Measurements from ENCODE around the gene CARNS1.
A peak's percentile ranks its signal among the peaks of the same experiment; 100 is the strongest.

CARNS1 gene, protein sequence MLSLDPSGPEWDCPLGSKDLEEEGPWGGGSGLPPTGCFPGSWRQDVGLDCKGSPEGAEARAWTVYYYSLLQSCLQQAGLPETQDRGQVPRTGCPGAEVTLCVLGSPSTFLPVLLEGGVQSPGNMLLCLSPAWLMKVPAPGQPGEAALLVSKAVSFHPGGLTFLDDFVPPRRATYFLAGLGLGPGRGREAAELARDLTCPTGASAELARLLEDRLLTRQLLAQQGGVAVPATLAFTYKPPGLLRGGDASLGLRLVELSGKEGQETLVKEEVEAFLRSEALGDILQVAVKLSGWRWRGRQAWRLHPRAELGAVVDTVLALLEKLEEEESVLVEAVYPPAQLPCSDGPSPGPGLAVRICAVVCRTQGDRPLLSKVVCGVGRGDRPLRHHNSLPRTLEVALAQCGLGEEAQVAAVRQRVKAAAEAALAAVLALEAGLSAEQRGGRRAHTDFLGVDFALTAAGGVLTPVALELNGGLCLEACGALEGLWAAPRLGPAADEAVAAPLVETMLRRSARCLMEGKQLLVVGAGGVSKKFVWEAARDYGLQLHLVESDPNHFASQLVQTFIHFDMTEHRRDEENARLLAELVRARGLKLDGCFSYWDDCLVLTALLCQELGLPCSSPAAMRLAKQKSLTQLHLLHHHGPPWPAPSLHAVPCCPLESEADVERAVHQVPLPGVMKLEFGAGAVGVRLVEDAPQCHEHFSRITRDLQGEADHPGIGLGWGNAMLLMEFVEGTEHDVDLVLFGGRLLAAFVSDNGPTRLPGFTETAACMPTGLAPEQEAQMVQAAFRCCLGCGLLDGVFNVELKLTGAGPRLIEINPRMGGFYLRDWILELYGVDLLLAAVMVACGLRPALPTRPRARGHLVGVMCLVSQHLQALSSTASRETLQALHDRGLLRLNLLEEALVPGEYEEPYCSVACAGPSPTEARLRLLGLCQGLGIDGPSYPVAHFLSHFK

DNA sequence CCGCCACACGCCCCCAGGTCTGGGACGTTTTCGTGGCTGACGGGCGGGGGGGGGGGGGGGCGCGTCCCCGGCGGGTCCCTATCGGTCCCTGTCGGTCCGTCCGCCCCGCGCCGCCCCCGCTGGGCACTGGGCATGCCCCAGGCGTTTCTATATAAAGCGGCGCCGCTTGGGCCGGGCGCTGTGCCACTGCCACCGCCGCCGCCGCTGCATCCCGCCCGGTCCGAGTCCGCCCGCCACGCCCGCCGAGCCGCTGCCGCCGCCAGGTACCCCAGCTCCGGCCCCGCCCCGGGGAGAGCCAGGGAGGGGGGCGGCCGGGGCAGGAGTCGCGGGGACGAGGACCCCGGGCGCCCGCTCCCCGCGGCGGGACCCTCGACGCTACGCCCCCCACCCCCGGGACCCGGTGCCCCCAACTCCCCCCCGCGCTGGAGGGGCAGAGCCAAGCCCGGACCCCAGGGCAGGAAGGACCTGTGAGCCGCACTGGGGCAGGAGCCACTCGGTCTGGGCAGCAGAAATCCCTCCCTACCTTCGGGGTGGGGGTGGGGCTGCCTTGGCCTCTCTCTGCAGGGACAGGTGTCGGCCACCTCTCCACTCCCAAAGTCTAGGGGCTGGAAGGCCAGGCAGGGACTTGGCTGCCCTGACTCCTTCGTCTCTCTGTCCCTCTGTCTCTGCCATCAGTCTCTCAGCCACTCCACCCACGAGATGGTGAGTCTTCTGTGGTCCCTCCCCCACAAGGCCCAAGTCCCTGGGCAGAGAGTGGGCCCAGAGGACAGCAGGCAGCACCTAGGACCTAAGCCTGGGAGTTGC lies at the start of gene CARNS1:
TSS of gene CARNS1 (plus strand) at position 178 of the 804 bp plus-strand sequence. CDS start at position 700, 522 bp downstream.
- H3K4me3 ChIP-seq (ENCODE audit: low read depth, low read length) = peak within 1 kb of the TSS; percentile 34
- DNase-seq (ENCODE audit: low read depth) = no peak

DNA sequence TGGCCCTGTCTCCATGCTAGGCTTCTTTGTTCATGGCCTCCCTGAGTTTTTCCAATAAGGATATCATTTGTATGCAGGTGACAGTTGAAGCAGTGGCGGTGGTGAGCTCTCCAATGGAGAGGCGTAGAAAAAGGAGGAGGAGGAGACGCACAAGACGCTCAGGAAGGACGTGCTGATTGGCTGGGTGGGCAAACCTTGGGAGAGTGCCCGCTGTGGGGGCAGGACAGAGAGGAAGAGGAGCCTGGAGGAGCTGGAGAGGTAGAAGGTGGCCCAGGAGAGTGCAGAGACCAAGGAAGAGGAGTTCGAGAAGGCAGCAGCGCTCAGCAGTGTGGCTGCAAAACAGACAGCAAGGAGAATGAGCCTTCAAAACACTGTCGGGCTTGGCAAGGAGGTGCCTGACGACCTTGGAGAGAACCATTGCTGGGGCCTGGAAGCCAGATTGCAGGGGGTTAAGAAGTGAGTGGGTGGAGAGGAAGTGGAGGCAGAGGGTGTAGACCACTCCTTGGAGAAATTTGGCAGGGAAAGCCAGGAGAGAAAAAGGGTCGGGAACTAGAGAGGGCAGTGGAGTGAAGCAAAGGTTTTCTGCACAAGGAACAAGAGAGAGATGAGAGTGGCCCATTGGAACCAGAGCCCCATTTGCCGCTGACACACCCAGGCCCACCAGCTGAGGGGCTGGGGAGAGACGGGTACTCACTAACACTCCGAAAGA lies 49.6 kb upstream of the CARNS1 start:
- DNase-seq (ENCODE audit: low read depth) = no peak
- no peak overlapping the region for H3K4me3 ChIP-seq (ENCODE audit: low read depth, low read length)

DNA sequence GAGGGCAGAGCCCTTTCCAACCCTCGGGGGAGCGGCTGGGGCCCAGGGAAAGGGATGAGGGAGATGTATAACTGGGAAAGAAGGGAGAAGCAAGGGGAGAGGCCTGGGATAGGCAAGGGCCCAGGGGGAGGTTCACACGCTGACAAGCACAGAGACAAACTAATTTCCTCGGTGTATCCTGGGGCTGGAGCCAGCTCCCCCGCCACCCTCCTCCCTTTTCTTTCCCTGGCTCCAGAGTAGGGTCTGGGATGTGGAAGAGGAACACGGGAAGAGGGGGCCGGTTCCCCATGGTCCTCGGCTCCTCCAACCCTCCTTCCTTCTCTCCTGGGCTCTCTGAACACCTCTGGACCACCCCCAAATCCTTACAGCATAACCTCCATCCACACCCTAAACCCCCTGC lies 48.9 kb upstream of the CARNS1 start:
- H3K4me3 ChIP-seq (ENCODE audit: low read depth, low read length) = no peak overlapping the region
- no peak for DNase-seq (ENCODE audit: low read depth)

DNA sequence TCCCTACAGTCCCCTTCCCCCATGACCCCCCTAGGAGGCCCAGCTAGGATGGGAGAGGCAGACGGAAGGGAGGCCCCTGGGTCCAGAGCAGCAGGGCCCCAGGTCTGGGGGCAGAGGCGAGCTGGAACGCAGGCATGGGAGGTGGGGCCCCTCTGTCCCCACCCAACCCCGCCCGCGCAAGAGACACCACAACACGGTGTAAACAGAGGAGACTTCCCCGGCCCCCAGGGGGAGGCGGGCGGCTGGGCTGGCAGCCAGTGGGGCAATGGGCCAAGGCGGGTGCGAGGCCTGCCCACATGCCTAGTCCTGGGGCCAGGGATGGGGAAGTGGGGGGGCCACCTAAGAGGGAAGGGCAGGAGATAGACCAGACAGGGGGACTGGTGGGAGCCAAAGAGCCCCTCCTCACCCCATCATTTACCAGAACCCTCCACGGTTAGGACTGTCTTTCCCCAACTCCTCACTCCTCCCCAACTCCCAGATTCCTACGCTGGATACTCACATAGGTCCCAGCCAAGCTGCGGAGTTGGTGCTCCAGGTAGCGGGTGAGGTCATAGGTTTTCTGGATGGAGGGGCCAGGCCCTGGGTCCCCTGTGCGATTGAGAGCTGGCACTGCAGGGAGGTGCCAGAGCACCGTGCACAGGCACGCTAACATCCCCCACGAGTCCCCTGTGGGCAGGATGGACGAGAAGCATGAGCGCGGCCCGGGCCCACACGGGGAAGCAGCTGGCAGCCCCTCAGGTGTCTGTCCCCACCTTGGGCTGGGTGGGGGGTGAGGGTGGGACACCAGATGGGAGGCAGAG lies 48.3 kb upstream of the CARNS1 start:
- DNase-seq (ENCODE audit: low read depth) = no peak
- H3K4me3 ChIP-seq (ENCODE audit: low read depth, low read length) = no peak overlapping the region

DNA sequence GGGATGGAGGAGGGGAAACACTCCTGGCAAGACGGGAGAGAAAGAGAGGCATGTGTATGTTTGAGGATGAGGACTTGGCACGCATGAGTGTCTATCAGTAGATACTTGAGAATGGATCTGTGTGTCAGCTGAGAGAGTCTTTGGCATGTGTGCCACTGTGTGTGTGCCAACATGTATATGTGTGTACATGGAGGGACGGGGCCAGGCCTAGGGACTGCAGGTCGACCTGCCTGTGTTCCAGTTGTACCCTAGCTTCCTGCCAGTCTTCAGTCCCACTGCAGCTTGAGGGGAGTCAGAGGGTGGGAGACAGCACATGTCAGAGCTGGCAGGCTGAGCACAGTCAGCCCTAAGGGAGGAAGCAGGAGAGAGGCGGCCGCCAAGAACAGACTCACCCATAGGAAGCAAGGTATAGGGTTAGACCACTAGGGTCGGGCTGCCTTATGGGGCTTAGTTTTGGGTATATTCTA lies 47.7 kb upstream of the CARNS1 start:
- DNase-seq (ENCODE audit: low read depth) = no peak
- H3K4me3 ChIP-seq (ENCODE audit: low read depth, low read length) = no peak overlapping the region

DNA sequence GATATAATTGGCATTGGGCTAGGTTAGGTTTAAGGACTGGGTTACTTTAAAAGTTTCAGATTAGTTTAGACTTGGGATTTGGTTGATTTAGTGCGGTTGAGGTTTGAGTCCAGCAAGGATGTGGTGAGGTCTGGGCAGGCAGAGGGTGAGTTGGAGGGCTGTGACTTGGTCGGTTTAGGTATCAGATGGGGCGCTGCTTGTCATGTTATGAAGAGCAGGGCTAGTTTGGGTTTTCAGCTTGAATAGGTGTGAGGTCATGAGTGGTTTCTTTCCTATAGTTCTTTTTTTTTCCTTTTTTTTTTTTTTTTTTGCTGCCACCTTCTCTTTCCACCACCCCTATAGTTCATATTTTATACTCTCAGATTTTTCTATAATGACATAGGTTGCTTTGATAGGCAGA lies 46.9 kb upstream of the CARNS1 start:
- no peak overlapping the region for H3K4me3 ChIP-seq (ENCODE audit: low read depth, low read length)
- no peak for DNase-seq (ENCODE audit: low read depth)

DNA sequence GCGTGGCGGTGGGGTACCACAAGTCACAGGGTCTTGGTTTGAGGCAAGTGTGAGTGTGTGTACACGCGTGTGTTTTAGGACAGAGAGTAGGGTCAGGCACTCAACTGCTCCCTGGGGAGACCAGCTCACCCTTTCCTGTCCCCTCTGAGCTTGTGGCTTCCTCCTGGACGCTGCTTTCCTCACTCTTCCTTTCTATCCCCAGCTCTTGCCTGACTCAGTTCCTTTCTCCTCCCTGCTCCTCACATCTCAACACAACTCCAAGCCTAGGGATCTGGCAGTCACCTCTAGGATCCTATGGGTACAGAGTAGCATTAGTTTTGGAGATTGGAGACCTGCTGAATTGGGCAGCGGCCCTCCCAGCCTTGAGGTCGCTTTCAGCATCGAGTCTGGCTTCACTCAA lies 46.2 kb upstream of the CARNS1 start:
- no peak overlapping the region for H3K4me3 ChIP-seq (ENCODE audit: low read depth, low read length)
- DNase-seq (ENCODE audit: low read depth) = no peak

DNA sequence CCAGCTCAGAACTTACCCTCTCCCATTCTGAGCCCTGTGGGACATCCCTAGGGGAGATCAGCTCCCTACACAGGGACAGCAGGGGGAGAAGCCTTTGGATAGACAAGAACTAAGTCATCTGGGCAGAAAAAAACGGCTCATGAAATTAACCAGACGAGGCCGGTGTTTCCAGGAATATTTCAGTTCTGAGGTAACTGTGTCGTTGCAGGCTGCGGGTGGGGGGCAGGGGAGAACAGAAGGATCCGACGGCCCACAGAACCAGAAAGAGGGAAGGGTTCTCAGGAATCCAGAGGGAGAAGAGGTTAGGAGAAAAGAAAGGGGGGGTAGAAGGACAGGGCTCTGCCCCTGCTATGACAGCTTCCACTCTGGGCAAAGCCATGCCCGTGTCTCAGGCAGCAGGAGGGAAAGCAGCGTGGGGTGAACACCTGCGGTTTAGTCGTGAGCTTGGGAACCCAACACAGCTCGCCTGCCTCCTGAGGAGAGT lies 45.6 kb upstream of the CARNS1 start:
- H3K4me3 ChIP-seq (ENCODE audit: low read depth, low read length) = no peak overlapping the region
- no peak for DNase-seq (ENCODE audit: low read depth)

DNA sequence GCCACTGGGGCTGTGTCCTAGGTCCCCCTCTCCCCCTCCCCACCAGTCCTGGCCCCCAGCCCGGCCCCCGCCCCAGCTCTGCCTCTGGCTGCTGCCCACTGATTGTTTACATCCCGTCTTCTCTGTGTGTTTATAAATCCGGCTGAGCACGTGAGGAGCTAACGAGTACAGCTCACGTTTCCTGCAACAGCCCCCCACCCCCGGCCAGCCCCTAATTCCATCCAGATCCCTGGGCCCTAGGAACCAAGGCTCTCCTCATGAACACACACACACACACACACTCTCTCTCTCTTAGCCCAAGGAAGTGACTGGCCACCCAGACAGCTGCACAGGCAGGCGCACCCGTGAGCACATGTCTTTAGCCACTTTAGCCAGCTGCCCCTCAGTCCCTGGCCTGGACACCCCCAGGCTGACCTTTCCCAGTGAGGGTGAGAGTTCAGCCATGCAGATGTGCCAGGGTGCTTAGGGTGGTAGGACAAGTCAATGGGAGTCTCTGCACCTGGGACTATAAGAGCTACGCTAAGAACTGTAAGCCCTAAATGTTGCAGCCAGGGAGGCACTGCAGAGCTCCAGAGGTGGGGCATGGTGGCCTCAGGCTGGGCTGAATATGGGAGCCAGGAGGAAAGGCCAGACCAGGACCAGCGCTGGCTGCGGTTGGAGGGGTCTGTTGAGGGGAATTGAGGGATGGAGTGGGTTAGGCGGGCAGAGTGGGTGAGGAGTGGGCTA lies 45.0 kb upstream of the CARNS1 start:
- H3K4me3 ChIP-seq (ENCODE audit: low read depth, low read length) = peak overlapping the region; percentile 67
- DNase-seq (ENCODE audit: low read depth) = no peak

DNA sequence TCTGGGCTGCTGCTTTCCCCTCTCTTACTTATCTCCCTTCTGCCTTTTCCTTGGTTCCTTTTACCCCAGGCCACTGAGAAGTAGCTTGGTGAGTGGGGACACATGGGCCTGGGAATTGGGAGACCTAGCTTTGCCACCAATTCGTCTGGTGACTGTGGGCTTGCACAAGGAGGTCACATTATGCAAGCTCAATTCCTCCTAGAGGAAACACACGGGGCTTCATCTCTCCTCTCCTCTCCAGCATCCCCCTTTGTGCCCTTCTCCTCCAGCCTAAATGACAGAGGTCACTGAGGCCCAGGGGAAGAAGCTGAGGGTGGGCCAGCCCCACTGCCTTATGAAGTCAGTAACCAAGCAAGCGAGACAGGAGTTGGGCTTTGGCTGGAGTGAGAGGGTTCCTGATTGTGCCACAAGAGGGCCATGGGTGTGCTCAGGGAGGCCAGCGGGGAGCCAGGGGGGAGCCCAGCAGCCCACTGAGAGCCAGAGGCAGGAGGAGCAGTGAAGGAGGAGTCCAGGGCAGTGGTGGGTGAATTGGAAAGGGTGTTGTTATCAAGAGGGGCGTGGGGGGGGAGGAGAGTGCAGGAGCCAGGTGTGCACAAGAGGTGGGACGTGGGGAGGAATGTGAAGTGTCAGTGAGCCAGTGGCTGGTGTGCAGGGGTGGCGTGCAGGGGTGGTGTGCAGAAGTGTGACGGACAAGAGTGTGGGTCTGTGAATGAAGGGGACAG lies 44.1 kb upstream of the CARNS1 start:
- peak overlapping the region; percentile 67 for H3K4me3 ChIP-seq (ENCODE audit: low read depth, low read length)
- no peak for DNase-seq (ENCODE audit: low read depth)

DNA sequence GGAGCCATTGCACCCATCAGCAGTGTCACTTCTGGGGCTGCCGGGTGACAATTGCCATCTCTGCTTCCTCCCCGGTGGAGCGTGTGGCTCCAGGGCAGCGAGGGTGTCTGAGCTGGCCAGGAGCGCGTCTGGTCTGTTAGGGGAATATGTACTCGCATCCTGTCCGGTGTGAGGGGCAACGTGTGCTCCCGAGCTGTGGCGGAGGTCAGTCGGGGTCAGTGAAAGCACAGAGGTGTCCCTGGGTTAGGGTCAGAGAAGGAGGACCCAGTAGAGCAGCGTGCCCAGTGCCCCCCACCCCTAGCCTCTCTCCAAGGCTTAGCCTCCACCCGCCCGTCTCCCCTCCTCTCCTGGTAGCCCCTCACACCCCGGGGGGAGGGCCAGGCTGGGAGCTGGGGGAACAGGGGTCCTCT lies 43.6 kb upstream of the CARNS1 start:
- no peak for DNase-seq (ENCODE audit: low read depth)
- H3K4me3 ChIP-seq (ENCODE audit: low read depth, low read length) = peak overlapping the region; percentile 67

DNA sequence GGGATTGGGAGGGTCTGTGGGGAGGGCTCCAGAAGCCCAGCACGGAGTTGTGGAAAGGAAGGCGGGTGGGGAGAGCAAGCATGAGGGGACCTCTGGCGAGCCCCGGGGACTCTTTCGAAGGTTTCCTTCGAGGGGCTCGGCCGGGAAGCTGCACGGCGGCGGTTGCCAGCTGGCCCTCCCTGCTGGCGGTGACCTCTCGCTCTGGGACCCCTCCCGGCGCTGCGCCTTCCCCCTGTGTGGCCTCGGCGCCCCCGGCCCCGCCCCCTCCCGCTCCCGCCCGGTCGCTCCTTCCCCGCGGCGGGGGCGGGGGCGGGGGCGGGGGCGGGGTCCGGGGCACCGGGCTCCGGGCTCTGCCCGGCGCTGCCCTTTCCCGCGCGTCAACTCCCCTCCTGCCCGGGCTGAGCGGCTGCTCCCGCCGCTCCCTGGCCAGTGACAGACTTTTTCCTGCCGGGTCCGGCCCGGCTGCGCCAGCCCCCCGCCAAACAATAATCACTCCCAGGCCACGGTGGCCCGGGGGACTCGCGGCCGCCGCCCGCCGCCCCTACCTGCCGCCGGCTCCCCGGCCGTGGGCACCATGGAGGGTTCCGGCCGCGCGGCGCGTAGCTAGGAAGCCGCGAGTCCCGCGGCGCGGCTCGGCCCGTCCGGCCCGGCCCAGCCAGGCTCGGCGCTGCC lies 43.0 kb upstream of the CARNS1 start:
- no peak for DNase-seq (ENCODE audit: low read depth)
- H3K4me3 ChIP-seq (ENCODE audit: low read depth, low read length) = peak overlapping the region; percentile 67

DNA sequence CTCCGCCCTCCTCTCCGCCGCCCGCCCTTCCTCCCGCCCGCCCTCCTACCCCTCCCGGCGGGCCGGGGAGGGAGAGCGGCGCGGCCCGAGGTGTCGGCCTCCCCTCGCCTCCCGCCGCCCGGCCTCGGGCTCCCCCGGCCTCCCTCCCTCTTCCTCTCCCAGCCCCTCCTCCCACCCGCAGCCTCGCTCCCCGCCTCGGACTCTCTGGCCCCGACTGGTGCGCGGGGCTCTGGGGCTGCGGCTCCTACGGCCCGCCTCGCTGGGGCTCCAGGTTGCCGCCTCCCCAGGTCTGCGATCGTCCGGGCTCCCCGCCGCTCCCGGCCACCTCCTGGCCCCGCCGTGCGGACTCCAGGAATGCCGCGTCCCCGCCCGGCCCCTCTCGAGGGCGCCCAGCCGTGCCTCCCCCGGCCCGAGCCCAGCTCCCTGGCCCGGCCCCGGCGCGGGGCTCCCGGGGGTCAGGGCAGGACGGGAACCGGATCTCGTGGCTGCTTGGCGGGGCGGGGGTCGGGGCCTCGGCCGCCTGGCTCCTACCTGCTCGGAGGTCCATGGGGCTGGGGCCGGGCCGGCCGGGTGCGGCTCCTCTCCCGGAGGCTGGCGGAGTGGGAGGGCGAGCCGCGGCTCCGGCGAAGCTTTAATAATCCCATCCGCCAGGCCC lies 42.4 kb upstream of the CARNS1 start, which contains the start of gene CLCF1:
TSS of gene CLCF1 (minus strand) at position 606 of the 655 bp plus-strand sequence. CDS start at position 547, 59 bp downstream.
- H3K4me3 ChIP-seq (ENCODE audit: low read depth, low read length) = peak within 1 kb of the TSS; percentile 67
- no peak for DNase-seq (ENCODE audit: low read depth)

DNA sequence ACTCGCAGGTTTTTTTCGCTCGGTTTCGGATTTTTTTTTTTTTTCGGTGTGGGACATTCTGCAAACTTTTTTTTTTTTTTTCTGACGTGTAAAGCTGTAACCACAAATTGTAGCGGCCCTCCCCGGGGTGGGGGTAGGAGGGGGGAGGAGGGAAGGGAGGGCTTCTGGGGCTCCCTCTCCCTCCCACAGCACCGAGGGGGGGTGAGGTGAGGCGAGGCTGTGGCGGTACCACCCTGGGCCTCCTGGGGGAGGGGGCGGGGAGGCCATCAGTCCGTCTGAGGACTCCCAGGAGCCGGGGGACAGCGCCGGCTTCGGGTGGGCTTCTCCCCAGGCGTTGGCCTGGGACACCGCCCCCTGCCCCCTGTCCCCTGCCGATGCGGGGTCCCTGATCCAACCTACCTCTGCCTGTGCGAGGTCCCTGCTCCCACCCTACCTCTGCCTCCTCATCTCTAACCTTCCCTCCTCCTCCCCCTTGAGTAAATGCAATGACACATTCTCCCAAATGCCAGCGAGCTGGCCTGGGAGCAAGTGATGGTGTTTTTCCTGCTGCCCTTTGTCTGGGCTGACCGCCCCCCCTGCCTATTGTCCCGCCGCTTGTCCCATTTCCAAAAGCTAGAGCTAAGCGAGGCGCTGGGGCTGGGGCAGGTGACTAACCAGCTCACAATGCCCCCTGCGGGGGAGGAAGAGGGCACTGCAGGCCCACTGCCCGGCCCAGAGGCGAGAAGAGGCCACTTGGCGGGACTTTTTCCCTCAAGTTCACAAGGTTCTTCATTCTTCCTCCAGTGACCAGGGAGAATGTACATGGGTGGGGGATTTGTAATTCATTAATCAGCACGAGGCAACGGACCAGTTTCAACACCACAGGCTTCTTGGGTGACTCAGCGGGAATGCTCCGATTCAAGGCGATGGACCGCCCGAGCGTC lies 41.6 kb upstream of the CARNS1 start:
- peak overlapping the region; percentile 67 for H3K4me3 ChIP-seq (ENCODE audit: low read depth, low read length)
- peak; percentile 95 for DNase-seq (ENCODE audit: low read depth)

All from skeletal muscle cell (primary cell).